ENCODE data around the gene GSTM5.
"Not testable (repeated sequence)": the region's sequence is repeated elsewhere in the genome, so short reads cannot be mapped to it uniquely, and the experiment has no call there.

Gene GSTM5

GRCh38 chr1:109711593-109712320 lies at the start of gene GSTM5:
Gene GSTM5, plus strand, starts transcription at chr1:109712251. Its CDS starts 62 bp downstream, at chr1:109712313.
- DNase-seq, result not testable (repeated sequence)

- DNase-seq, result no peak
These were observed 47.4 kb upstream of the GSTM5 start for GRCh38 chr1:109664671-109665070.

GRCh38 chr1:109667452-109668122 lies 44.5 kb upstream of the GSTM5 start, which contains the start of gene GSTM2:
Gene GSTM2, plus strand, starts transcription at chr1:109668057. Its CDS starts 59 bp downstream, at chr1:109668116.
- DNase-seq, result peak; percentile 77

GRCh38 chr1:109668123-109668775 lies 43.8 kb upstream of the GSTM5 start:
- no peak for DNase-seq

- DNase-seq, result no peak
These were observed 42.7 kb upstream of the GSTM5 start for GRCh38 chr1:109669246-109669948.

- DNase-seq, result not testable (repeated sequence)
These were observed 42.1 kb upstream of the GSTM5 start for GRCh38 chr1:109669949-109670302.

GRCh38 chr1:109671067-109671466 lies 41.0 kb upstream of the GSTM5 start:
- no peak for DNase-seq

GRCh38 chr1:109673861-109674260 lies 38.2 kb upstream of the GSTM5 start:
- not testable (repeated sequence) for DNase-seq

- not testable (repeated sequence) for DNase-seq
These were observed 35.2 kb upstream of the GSTM5 start for GRCh38 chr1:109676683-109677381.

GRCh38 chr1:109677459-109677858 lies 34.6 kb upstream of the GSTM5 start:
- DNase-seq, result no peak

- DNase-seq, result not testable (repeated sequence)
These were observed 33.4 kb upstream of the GSTM5 start for GRCh38 chr1:109678637-109679036.

- DNase-seq, result not testable (repeated sequence)
These were observed 27.3 kb upstream of the GSTM5 start for GRCh38 chr1:109684777-109685176.

GRCh38 chr1:109685399-109685798 lies 26.7 kb upstream of the GSTM5 start:
- not testable (repeated sequence) for DNase-seq

- DNase-seq, result not testable (repeated sequence)
These were observed 26.2 kb upstream of the GSTM5 start for GRCh38 chr1:109685890-109686289.

GRCh38 chr1:109687109-109687508 lies 24.9 kb upstream of the GSTM5 start:
- DNase-seq, result not testable (repeated sequence)

GRCh38 chr1:109687641-109688499 lies 24.2 kb upstream of the GSTM5 start, which contains the start of gene GSTM1:
Gene GSTM1, plus strand, starts transcription at chr1:109687817. Its CDS starts 57 bp downstream, at chr1:109687874.
- DNase-seq, result no peak

- DNase-seq, result no peak
These were observed 22.1 kb upstream of the GSTM5 start for GRCh38 chr1:109689844-109690405.

- no peak for DNase-seq
These were observed 20.3 kb upstream of the GSTM5 start for GRCh38 chr1:109691759-109692158.

- not testable (repeated sequence) for DNase-seq
These were observed 17.7 kb upstream of the GSTM5 start for GRCh38 chr1:109694400-109694799.

- not testable (repeated sequence) for DNase-seq
These were observed 16.9 kb upstream of the GSTM5 start for GRCh38 chr1:109695138-109695537.

GRCh38 chr1:109697066-109697465 lies 15.0 kb upstream of the GSTM5 start:
- DNase-seq, result no peak
